T-cell (primary cell): Measurements from ENCODE around the gene GADD45B. TPM values are rescaled to one million over a fixed set of nuclear protein-coding genes. Genes with fewer than 3 reads are reported as not detected.

Experiments
- ATAC-seq, 4 experiments: fragments of 200-7000 bp in 3 of 4; fragments of 150-1000 bp in 1 of 4; cut with Tn5 transposase; replicated peaks in 1 of 4; 1 replicate in 3 of 4; 2 replicates in 1 of 4; pipeline ENCODE4 v1.10.0; 2021; ENCODE audit warnings: moderate library complexity in 3 of 4, mild to moderate bottlenecking in 2 of 4, moderate number of reproducible peaks in 1 of 4
- CTCF ChIA-PET, 2 donors: fragments of 300-600 bp; sonication (Branson Sonifier 250); formaldehyde crosslinking; loops; one replicate each; lab custom pipeline; 2022; ENCODE audit warnings: antibody characterized with exemption in 2 of 2; lab: Charles Lee
- POLR2A ChIA-PET, 2 donors: fragments of 300-600 bp; sonication (Branson Sonifier 250); formaldehyde crosslinking; loops; one replicate each; lab custom pipeline; 2022; ENCODE audit warnings: antibody characterized with exemption in 2 of 2; lab: Charles Lee
- DNase-seq, 35 experiments: peaks; one replicate each; pipeline versions ENCODE4 v3.0.0 to v3.0.0-alpha.2; 2013 to 2023
- H3K27ac ChIP-seq: one replicate; pipeline ENCODE4 v1.5.1; 2013; ENCODE audit warnings: low read length
- H3K27me3 ChIP-seq, 2 experiments: replicated peaks in 1 of 2; 1 replicate in 1 of 2; 2 replicates in 1 of 2; pipeline versions ENCODE4 v1.6.1 to v1.7.0; 2013; ENCODE audit warnings: low read length in 1 of 2, mixed read lengths in 1 of 2; ENCODE audit not compliant: control insufficient read depth in 2 of 2, insufficient read depth in 2 of 2; ENCODE audit errors: extremely low read depth in 1 of 2
- H3K36me3 ChIP-seq, 2 donors: 1 replicate in 1 of 2; 2 replicates in 1 of 2; pipeline versions ENCODE4 v1.6.1 to v1.7.0; 2013; ENCODE audit warnings: low read length in 1 of 2; ENCODE audit not compliant: control insufficient read depth in 2 of 2, insufficient read depth in 1 of 2; ENCODE audit errors: extremely low read depth in 1 of 2
- H3K4me1 ChIP-seq, 2 experiments: 1 replicate in 1 of 2; 2 replicates in 1 of 2; pipeline versions ENCODE4 v1.6.1 to v1.7.0; 2013; ENCODE audit warnings: low read length in 2 of 2, mixed read lengths in 1 of 2; ENCODE audit not compliant: insufficient read depth in 2 of 2, control insufficient read depth in 1 of 2; ENCODE audit errors: extremely low read depth in 1 of 2
- H3K4me3 ChIP-seq, 2 donors: 1 replicate in 1 of 2; 2 replicates in 1 of 2; pipeline versions ENCODE4 v1.5.1 to v1.7.0; 2013; ENCODE audit warnings: mild to moderate bottlenecking in 2 of 2, low read length in 1 of 2, moderate library complexity in 1 of 2; ENCODE audit not compliant: control insufficient read depth in 1 of 2; ENCODE audit errors: extremely low read depth in 1 of 2
- H3K9me3 ChIP-seq: 2 replicates; pipeline ENCODE4 v1.7.0; 2013
- H3K27ac Mint-ChIP-seq, 2 donors: one replicate each; pipeline ENCODE4 v1.8.0; 2020 to 2021; ENCODE audit warnings: mild to moderate bottlenecking in 2 of 2, mixed read lengths in 2 of 2
- H3K27me3 Mint-ChIP-seq, 2 donors: one replicate each; pipeline ENCODE4 v1.8.0; 2021 to 2022; ENCODE audit warnings: mixed read lengths in 2 of 2
- H3K36me3 Mint-ChIP-seq: one replicate; pipeline ENCODE4 v1.8.0; 2021; ENCODE audit warnings: mixed read lengths
- H3K4me1 Mint-ChIP-seq, 3 donors: one replicate each; pipeline ENCODE4 v1.8.0; 2020 to 2022; ENCODE audit warnings: mixed read lengths in 3 of 3, mild to moderate bottlenecking in 1 of 3
- H3K4me3 Mint-ChIP-seq, 3 donors: one replicate each; pipeline ENCODE4 v1.8.0; 2020 to 2022; ENCODE audit warnings: mild to moderate bottlenecking in 3 of 3, mixed read lengths in 3 of 3, moderate library complexity in 3 of 3
- H3K9me3 Mint-ChIP-seq, 3 donors: one replicate each; pipeline ENCODE4 v1.8.0; 2020 to 2022; ENCODE audit warnings: mixed read lengths in 3 of 3
- WGBS: methylation state at CpG from one replicate; pipeline ENCODE4 v1.1.5; 2013; ENCODE audit warnings: missing lambda C conversion rate; ENCODE audit not compliant: insufficient coverage; 5-methylcytosine and 5-hydroxymethylcytosine counted together
- total RNA-seq, 35 experiments: library from RNA in 6 of 35; stranded (reverse) in 6 of 35; fragments of 120-200 nt in 1 of 35; gene quantifications; one replicate each; pipeline versions ENCODE4 v1.2.1 to v1.2.4 and lab custom pipeline; 2013 to 2026

The GADD45B gene
- total RNA-seq, 5 donors from 2014 or later (not counting 1 experiment from before 2014, with no cell fraction given), result 76.5 to 174 (median 102) TPM

DNA sequence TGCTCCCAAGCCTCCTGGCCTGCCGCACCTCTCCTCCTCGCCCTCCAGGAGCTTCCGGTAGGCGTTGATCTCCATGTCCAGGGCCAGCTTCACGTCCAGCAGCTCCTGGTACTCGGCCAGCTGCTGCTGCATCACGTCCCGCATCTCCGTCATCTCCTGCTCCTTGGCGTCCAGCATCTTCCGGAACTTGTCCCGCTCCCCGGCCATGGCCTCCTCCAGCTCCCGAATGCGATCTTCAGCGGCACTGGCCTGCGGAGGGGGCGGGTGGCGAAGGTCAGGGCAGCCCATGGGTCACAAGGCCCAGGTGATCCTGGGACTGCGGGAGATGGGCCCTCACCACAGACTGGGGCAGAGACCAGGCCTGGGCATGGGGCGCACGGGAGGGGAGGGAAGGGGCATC is 41.7 kb upstream of the GADD45B start:
- H3K4me3 ChIP-seq, result no peak overlapping the region
- ChIA-PET POLR2A (no interaction called here), CTCF (no interaction called here)
- 97% methylated on average over 21 of the region's 22 CpGs for WGBS
- H3K4me1 ChIP-seq, result no peaks in the 10 kb centered on the region
- ATAC-seq (no peak), DNase-seq (no peak)
- Mint-ChIP-seq H3K9me3 (no peaks in the 10 kb centered on the region), H3K4me1 (no peaks in the 10 kb centered on the region), H3K27me3 (no peaks in the 10 kb centered on the region), H3K4me3 (no peak overlapping the region), H3K36me3 (peaks cover 10% of the 10 kb centered on the region), H3K27ac (no peak overlapping the region)
- H3K27ac ChIP-seq, result no peak overlapping the region
- H3K27me3 ChIP-seq, result no peaks in the 10 kb centered on the region
- H3K9me3 ChIP-seq, result no peaks in the 10 kb centered on the region
- H3K36me3 ChIP-seq, result peaks cover 14 to 33% of the 10 kb centered on the region in 2 donors

GRCh38 chr19:2434721-2435265 is 41.1 kb upstream of the GADD45B start:
- H3K4me1 Mint-ChIP-seq, result no peaks in the 10 kb centered on the region
- ChIA-PET CTCF (no interaction called here), POLR2A (no interaction called here)
- Histone ChIP-seq H3K4me1 (no peaks in the 10 kb centered on the region), H3K4me3 (no peak overlapping the region), H3K36me3 (peaks cover 14 to 33% of the 10 kb centered on the region in 2 donors), H3K27me3 (no peaks in the 10 kb centered on the region), H3K27ac (no peak overlapping the region), H3K9me3 (no peaks in the 10 kb centered on the region)
- WGBS, result 98% methylated on average over 40 of the region's 42 CpGs
- no peak overlapping the region for H3K4me3 Mint-ChIP-seq
- no peak for DNase-seq
- ATAC-seq, result no peak
- H3K27ac Mint-ChIP-seq, result no peak overlapping the region
- peaks cover 10% of the 10 kb centered on the region for H3K36me3 Mint-ChIP-seq
- H3K27me3 Mint-ChIP-seq, result no peaks in the 10 kb centered on the region
- H3K9me3 Mint-ChIP-seq, result no peaks in the 10 kb centered on the region

GRCh38 chr19:2436384-2436783 is 39.5 kb upstream of the GADD45B start:
- H3K36me3 ChIP-seq, result peaks cover 20 to 28% of the 10 kb centered on the region in 2 donors
- ATAC-seq (no peak), DNase-seq (no peak)
- H3K4me1 ChIP-seq, result no peaks in the 10 kb centered on the region
- Mint-ChIP-seq H3K4me3 (no peak overlapping the region), H3K4me1 (no peaks in the 10 kb centered on the region), H3K36me3 (peaks cover 10% of the 10 kb centered on the region), H3K27ac (no peak overlapping the region), H3K27me3 (no peaks in the 10 kb centered on the region), H3K9me3 (no peaks in the 10 kb centered on the region)
- H3K27me3 ChIP-seq, result no peaks in the 10 kb centered on the region
- ChIA-PET POLR2A (no interaction called here), CTCF (no interaction called here)
- H3K9me3 ChIP-seq, result no peaks in the 10 kb centered on the region
- no peak overlapping the region for H3K4me3 ChIP-seq
- H3K27ac ChIP-seq, result no peak overlapping the region
- WGBS, result 91% methylated on average over 8 of the region's 39 CpGs

DNA sequence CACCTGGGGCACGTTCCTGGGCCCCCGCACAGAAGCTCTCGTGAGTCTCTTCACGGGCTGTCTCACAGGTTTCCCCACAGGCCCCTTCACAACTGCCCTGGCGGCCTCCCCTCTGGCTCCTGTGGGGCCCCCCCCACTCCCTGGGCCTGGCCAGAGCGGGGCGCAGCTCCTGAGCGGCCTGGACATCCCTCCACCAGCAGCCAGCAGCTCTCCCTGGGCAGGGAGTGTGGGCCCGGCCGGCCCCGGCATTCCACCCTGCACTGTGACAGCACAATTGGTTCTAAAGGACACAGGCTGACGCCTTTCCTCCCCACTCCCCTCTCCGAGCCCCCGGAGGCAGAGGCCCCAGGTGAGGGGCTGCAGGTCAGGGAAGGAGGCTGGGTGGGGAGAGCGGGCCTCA is 39.0 kb upstream of the GADD45B start:
- DNase-seq (no peak), ATAC-seq (no peak)
- POLR2A ChIA-PET, result interaction anchor here in 1 of 2 donors (0.6 kb wide), 1 partner anchor 769 kb away, joined by 4 read pairs; no protein-coding TSS in a partner anchor
- Mint-ChIP-seq H3K27me3 (no peaks in the 10 kb centered on the region), H3K27ac (no peak overlapping the region), H3K36me3 (peaks cover 10% of the 10 kb centered on the region), H3K9me3 (no peaks in the 10 kb centered on the region), H3K4me1 (no peaks in the 10 kb centered on the region), H3K4me3 (no peak overlapping the region)
- Histone ChIP-seq H3K4me1 (no peaks in the 10 kb centered on the region), H3K36me3 (peaks cover 18 to 28% of the 10 kb centered on the region in 2 donors), H3K9me3 (no peaks in the 10 kb centered on the region), H3K27me3 (no peaks in the 10 kb centered on the region), H3K27ac (no peak overlapping the region), H3K4me3 (no peak overlapping the region)
- WGBS, result 96% methylated on average over 9 of the region's 15 CpGs
- CTCF ChIA-PET, result no interaction called here

GRCh38 chr19:2438178-2438577 is 37.7 kb upstream of the GADD45B start:
- no peaks in the 10 kb centered on the region for H3K9me3 Mint-ChIP-seq
- no peaks in the 10 kb centered on the region for H3K4me1 ChIP-seq
- ChIA-PET CTCF (interaction anchor here in 1 of 2 donors (0.6 kb wide), 1 partner anchor 434 kb away, joined by 3 read pairs; no protein-coding TSS in a partner anchor), POLR2A (no interaction called here)
- no peaks in the 10 kb centered on the region for H3K9me3 ChIP-seq
- no peak overlapping the region for H3K4me3 Mint-ChIP-seq
- 96% methylated on average over 15 of the region's 20 CpGs for WGBS
- H3K27ac Mint-ChIP-seq, result no peak overlapping the region
- H3K4me1 Mint-ChIP-seq, result no peaks in the 10 kb centered on the region
- no peak overlapping the region for H3K27ac ChIP-seq
- peaks cover 18 to 30% of the 10 kb centered on the region in 2 donors for H3K36me3 ChIP-seq
- H3K27me3 ChIP-seq, result no peaks in the 10 kb centered on the region
- ATAC-seq, result no peak
- H3K27me3 Mint-ChIP-seq, result no peaks in the 10 kb centered on the region
- H3K36me3 Mint-ChIP-seq, result peaks cover 10% of the 10 kb centered on the region
- H3K4me3 ChIP-seq, result no peak overlapping the region
- no peak for DNase-seq

GRCh38 chr19:2440515-2440914 is 35.4 kb upstream of the GADD45B start:
- Mint-ChIP-seq H3K4me1 (peaks cover 0 to 2% (median 0%) of the 10 kb centered on the region in 3 donors), H3K27me3 (no peaks in the 10 kb centered on the region), H3K9me3 (no peaks in the 10 kb centered on the region), H3K27ac (no peak overlapping the region), H3K36me3 (peaks cover 5% of the 10 kb centered on the region), H3K4me3 (no peak overlapping the region)
- ChIA-PET POLR2A (interaction anchor here in 1 of 2 donors (0.6 kb wide), 1 partner anchor 1377 kb away, joined by 8 read pairs; no protein-coding TSS in a partner anchor), CTCF (no interaction called here)
- DNase-seq (no peak), ATAC-seq (no peak)
- Histone ChIP-seq H3K9me3 (no peaks in the 10 kb centered on the region), H3K36me3 (peaks cover 24 to 31% of the 10 kb centered on the region in 2 donors), H3K4me1 (no peaks in the 10 kb centered on the region), H3K27me3 (no peaks in the 10 kb centered on the region), H3K4me3 (no peak overlapping the region), H3K27ac (no peak overlapping the region)
- 100% methylated on average over 1 of the region's 1 CpG for WGBS
